CD14-positive monocyte (primary cell): ENCODE results near the gene HSPA1B. TPM values are rescaled to one million over a fixed set of nuclear protein-coding genes. Genes with fewer than 3 reads are reported as not detected.
"Not testable (repeated sequence)": the region's sequence is repeated elsewhere in the genome, so short reads cannot be mapped to it uniquely, and the experiment has no call there.

Experiments used
- DNase-seq, 3 donors: peaks; one replicate each; pipeline ENCODE4 v3.0.0-alpha.2; 2011 to 2022
- H2AFZ ChIP-seq: 2 replicates; pipeline ENCODE4 v1.6.0; 2012; ENCODE audit warnings: mild to moderate bottlenecking, low read depth, low read length, inconsistent platforms; ENCODE audit not compliant: insufficient read depth, poor library complexity, severe bottlenecking
- H3K27ac ChIP-seq, 2 donors: 1 replicate in 1 of 2; 2 replicates in 1 of 2; pipeline ENCODE4 v1.5.1; 2012 to 2013; ENCODE audit warnings: low read length in 2 of 2, control low read depth in 1 of 2, inconsistent platforms in 1 of 2, low read depth in 1 of 2, mild to moderate bottlenecking in 1 of 2
- H3K27me3 ChIP-seq, 2 donors: one replicate each; pipeline versions ENCODE4 v1.6.0 to v1.6.1; 2011 to 2013; ENCODE audit warnings: low read length in 2 of 2; ENCODE audit not compliant: control insufficient read depth in 2 of 2, insufficient read depth in 2 of 2
- H3K36me3 ChIP-seq, 2 donors: replicated peaks in 1 of 2; 1 replicate in 1 of 2; 2 replicates in 1 of 2; pipeline versions ENCODE4 v1.5.1 to v1.6.1; 2012 to 2013; ENCODE audit warnings: low read length in 2 of 2, control low read depth in 1 of 2, inconsistent platforms in 1 of 2, mild to moderate bottlenecking in 1 of 2; ENCODE audit not compliant: insufficient read depth in 2 of 2, control insufficient read depth in 1 of 2
- H3K4me1 ChIP-seq, 2 donors: 1 replicate in 1 of 2; 2 replicates in 1 of 2; pipeline versions ENCODE4 v1.5.1 to v1.6.1; 2012 to 2013; ENCODE audit warnings: low read length in 2 of 2, control low read depth in 1 of 2, inconsistent platforms in 1 of 2, mild to moderate bottlenecking in 1 of 2, moderate library complexity in 1 of 2; ENCODE audit not compliant: insufficient read depth in 2 of 2, control insufficient read depth in 1 of 2
- H3K4me2 ChIP-seq: replicated peaks from 2 replicates; pipeline ENCODE3; 2012; ENCODE audit warnings: low read length, moderate library complexity, mild to moderate bottlenecking; ENCODE audit not compliant: poor library complexity, severe bottlenecking; ENCODE audit errors: extremely low read depth
- H3K4me3 ChIP-seq, 3 experiments: fragments of 200-600 bp in 1 of 3; sonication (generic) in 1 of 3; replicated peaks in 1 of 3; 1 replicate in 2 of 3; 2 replicates in 1 of 3; pipeline ENCODE4 v1.5.1; 2011 to 2013; ENCODE audit warnings: low read length in 3 of 3, mild to moderate bottlenecking in 3 of 3, control low read depth in 2 of 3, low read depth in 2 of 3, inconsistent platforms in 1 of 3, moderate library complexity in 1 of 3
- H3K79me2 ChIP-seq: 2 replicates; pipeline ENCODE4 v1.6.0; 2012; ENCODE audit warnings: mild to moderate bottlenecking, control low read depth, inconsistent platforms, low read length, moderate library complexity; ENCODE audit not compliant: insufficient read depth
- H3K9ac ChIP-seq: 2 replicates; pipeline ENCODE4 v1.6.0; 2017; ENCODE audit warnings: low read length, mild to moderate bottlenecking; ENCODE audit not compliant: insufficient read depth, poor library complexity, severe bottlenecking
- H3K9me3 ChIP-seq, 2 donors: replicated peaks in 1 of 2; 1 replicate in 1 of 2; 2 replicates in 1 of 2; pipeline versions ENCODE4 v1.5.1 to v1.6.1; 2012 to 2013; ENCODE audit warnings: low read length in 2 of 2, control low read depth in 1 of 2; ENCODE audit not compliant: control insufficient read depth in 1 of 2, insufficient read depth in 1 of 2
- H4K20me1 ChIP-seq: 2 replicates; pipeline ENCODE4 v1.6.0; 2012; ENCODE audit warnings: mild to moderate bottlenecking, low read length, control low read depth, moderate library complexity; ENCODE audit not compliant: insufficient read depth
- H3K27ac Mint-ChIP-seq, 7 donors: one replicate each; pipeline ENCODE4 v1.8.0; 2020; ENCODE audit warnings: mild to moderate bottlenecking in 7 of 7, mixed read lengths in 7 of 7, moderate library complexity in 6 of 7, inconsistent platforms in 2 of 7
- H3K27me3 Mint-ChIP-seq, 3 donors: one replicate each; pipeline ENCODE4 v1.8.0; 2021 to 2022; ENCODE audit warnings: low read depth in 3 of 3, mild to moderate bottlenecking in 3 of 3, mixed read lengths in 3 of 3, moderate library complexity in 3 of 3, inconsistent platforms in 1 of 3
- H3K36me3 Mint-ChIP-seq, 2 donors: one replicate each; pipeline ENCODE4 v1.8.0; 2020; ENCODE audit warnings: mixed read lengths in 2 of 2, inconsistent platforms in 1 of 2, mild to moderate bottlenecking in 1 of 2
- H3K4me1 Mint-ChIP-seq: one replicate; pipeline ENCODE4 v1.8.0; 2020; ENCODE audit warnings: mild to moderate bottlenecking, mixed read lengths
- H3K4me3 Mint-ChIP-seq, 2 donors: one replicate each; pipeline ENCODE4 v1.8.0; 2020; ENCODE audit warnings: mild to moderate bottlenecking in 2 of 2, mixed read lengths in 2 of 2, moderate library complexity in 1 of 2
- H3K9me3 Mint-ChIP-seq, 7 donors: one replicate each; pipeline ENCODE4 v1.8.0; 2020 to 2022; ENCODE audit warnings: mixed read lengths in 7 of 7, mild to moderate bottlenecking in 6 of 7, moderate library complexity in 6 of 7, inconsistent platforms in 2 of 7
- WGBS: methylation state at CpG from one replicate; pipeline ENCODE4 v1.1.5; 2013; ENCODE audit warnings: missing lambda C conversion rate; ENCODE audit not compliant: insufficient coverage; 5-methylcytosine and 5-hydroxymethylcytosine counted together
- intact Hi-C, 2 donors: fragments of 100-400 bp; cut with micrococcal nuclease; formaldehyde crosslinking; loops; one replicate each; pipeline versions ENCODE4 v1.15.0 to v1.15.1; 2023
- polyA plus RNA-seq, 3 donors: library from polyadenylated mRNA; depleted of rRNA in 1 of 3; unstranded in 2 of 3; stranded (reverse) in 1 of 3; fragments of 300-500 nt in 2 of 3; fragments of >200 nt in 1 of 3; fragmentation: Illumina TruSeq in 2 of 3; gene quantifications; 1 replicate in 2 of 3; 2 replicates in 1 of 3; pipeline ENCODE4 v1.2.3, GENCODE V29; 2012 to 2021
- TF ChIP-seq, protein P1 (sequence below): fragments of 200-600 bp; IDR thresholded peaks from one replicate; pipeline ENCODE4 v1.8.0; 2022; ENCODE audit warnings: antibody characterized with exemption, mild to moderate bottlenecking

The HSPA1B gene
- polyA plus RNA-seq, 3 donors = 3.4 to 81.4 (median 4.8) TPM

GRCh38 chr6:31797588-31797987 is 29.9 kb upstream of the HSPA1B start:
- intact Hi-C loops = loop anchor here in 1 of 2 donors (10.0 kb wide), 1 partner anchor 63 kb away; the partner anchor contains the start of gene CLIC1
- Histone ChIP-seq H3K4me1 (peaks cover 19 to 27% of the 10 kb centered on the region in 2 donors), H3K9ac (no peak overlapping the region), H3K27ac (peak overlapping the region in 1 of 2 donors; percentile 31), H3K9me3 (no peaks in the 10 kb centered on the region), H3K27me3 (no peaks in the 10 kb centered on the region), H3K4me2 (no peak overlapping the region), H3K4me3 (no peak overlapping the region), H2AFZ (no peak overlapping the region), H4K20me1 (no peaks in the 10 kb centered on the region), H3K79me2 (peaks cover 31% of the 10 kb centered on the region), H3K36me3 (peaks cover 0 to 16% of the 10 kb centered on the region in 2 donors)
- Mint-ChIP-seq H3K36me3 (peaks cover 9 to 24% of the 10 kb centered on the region in 2 donors), H3K9me3 (no peaks in the 10 kb centered on the region), H3K27ac (peak overlapping the region in 5 of 7 donors; percentile 47 to 67 (median 65)), H3K4me1 (peaks cover 21% of the 10 kb centered on the region), H3K4me3 (no peak overlapping the region), H3K27me3 (peaks cover 0 to 2% (median 0%) of the 10 kb centered on the region in 3 donors)
- TF ChIP-seq, protein P1, sequence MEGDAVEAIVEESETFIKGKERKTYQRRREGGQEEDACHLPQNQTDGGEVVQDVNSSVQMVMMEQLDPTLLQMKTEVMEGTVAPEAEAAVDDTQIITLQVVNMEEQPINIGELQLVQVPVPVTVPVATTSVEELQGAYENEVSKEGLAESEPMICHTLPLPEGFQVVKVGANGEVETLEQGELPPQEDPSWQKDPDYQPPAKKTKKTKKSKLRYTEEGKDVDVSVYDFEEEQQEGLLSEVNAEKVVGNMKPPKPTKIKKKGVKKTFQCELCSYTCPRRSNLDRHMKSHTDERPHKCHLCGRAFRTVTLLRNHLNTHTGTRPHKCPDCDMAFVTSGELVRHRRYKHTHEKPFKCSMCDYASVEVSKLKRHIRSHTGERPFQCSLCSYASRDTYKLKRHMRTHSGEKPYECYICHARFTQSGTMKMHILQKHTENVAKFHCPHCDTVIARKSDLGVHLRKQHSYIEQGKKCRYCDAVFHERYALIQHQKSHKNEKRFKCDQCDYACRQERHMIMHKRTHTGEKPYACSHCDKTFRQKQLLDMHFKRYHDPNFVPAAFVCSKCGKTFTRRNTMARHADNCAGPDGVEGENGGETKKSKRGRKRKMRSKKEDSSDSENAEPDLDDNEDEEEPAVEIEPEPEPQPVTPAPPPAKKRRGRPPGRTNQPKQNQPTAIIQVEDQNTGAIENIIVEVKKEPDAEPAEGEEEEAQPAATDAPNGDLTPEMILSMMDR = no peak
- 7% methylated on average over 5 of the region's 5 CpGs for WGBS
- DNase-seq = no peak

- 93% methylated on average over 3 of the region's 12 CpGs for WGBS
- Histone ChIP-seq H3K36me3 (peaks cover 0 to 13% of the 10 kb centered on the region in 2 donors), H3K79me2 (peaks cover 21% of the 10 kb centered on the region), H2AFZ (no peak overlapping the region), H3K4me1 (peaks cover 9 to 12% of the 10 kb centered on the region in 2 donors), H3K9ac (no peak overlapping the region), H3K27me3 (no peaks in the 10 kb centered on the region), H4K20me1 (no peaks in the 10 kb centered on the region), H3K4me3 (no peak overlapping the region), H3K4me2 (no peak overlapping the region), H3K27ac (no peak overlapping the region), H3K9me3 (no peaks in the 10 kb centered on the region)
- no peak for DNase-seq
- no peak overlapping the region for H3K4me3 Mint-ChIP-seq
- TF ChIP-seq, protein P1 = no peak
- intact Hi-C loops = loop anchor here in 1 of 2 donors (10.0 kb wide), 1 partner anchor 65 kb away; the partner anchor contains the start of gene CLIC1
- H3K9me3 Mint-ChIP-seq = no peaks in the 10 kb centered on the region
- H3K36me3 Mint-ChIP-seq = peaks cover 10 to 28% of the 10 kb centered on the region in 2 donors
- H3K27ac Mint-ChIP-seq = no peak overlapping the region
- H3K27me3 Mint-ChIP-seq = peaks cover 0 to 4% (median 0%) of the 10 kb centered on the region in 3 donors
- peaks cover 8% of the 10 kb centered on the region for H3K4me1 Mint-ChIP-seq
Observed at GRCh38 chr6:31799781-31800180, 27.8 kb upstream of the HSPA1B start.

DNA sequence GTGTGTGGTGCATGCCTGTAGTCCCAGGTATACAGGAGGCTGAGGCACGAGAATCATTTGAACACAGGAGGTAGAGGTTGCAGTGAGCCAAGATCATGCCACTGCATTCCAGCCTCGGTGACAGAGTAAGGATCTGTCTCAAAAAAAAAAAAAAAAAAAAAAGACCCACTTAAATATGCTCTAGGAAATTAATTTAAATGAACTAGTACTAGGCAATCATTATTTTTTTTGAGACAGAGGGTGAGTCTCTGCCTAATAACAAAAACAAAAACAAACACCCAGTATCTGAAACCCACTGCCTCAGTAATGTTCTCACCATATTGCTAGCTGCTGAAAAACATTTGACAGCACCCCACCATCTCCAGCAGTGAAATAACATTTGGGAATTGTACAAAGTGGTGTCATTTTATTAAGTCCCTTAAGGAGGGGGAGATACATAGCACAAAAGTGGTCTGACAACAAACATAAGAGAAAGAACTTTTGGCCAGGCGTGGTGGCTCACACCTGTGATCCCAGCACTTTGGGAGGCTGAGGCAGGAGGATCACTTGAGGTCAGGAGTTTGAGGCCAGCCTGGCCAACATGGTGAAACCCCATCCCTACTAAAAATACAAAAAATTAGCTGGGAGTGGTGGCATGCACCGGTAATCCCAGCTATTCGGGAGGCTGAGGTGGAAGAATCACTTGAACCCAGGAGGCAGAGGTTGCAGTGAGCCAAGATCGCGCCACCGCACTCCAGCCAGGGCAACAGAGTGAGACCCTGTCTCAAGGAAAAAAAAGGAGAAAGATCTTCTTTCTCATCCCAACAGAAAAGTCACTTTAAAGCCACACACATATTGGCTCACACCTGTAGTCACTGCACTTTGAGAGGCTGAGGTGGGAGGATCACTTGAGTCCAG is 26.3 kb upstream of the HSPA1B start:
- intact Hi-C loops, H3K4me3 ChIP-seq, H3K9me3 ChIP-seq, H4K20me1 ChIP-seq, H3K4me1 Mint-ChIP-seq, H3K9ac ChIP-seq, H3K4me2 ChIP-seq, H3K9me3 Mint-ChIP-seq, H3K4me3 Mint-ChIP-seq, H3K27me3 Mint-ChIP-seq, H2AFZ ChIP-seq, H3K27me3 ChIP-seq, DNase-seq, H3K27ac ChIP-seq: not testable (repeated sequence)
- 100% methylated on average over 1 of the region's 8 CpGs for WGBS
- H3K27ac Mint-ChIP-seq = peak overlapping the region in 2 of 7 donors; percentile 15 to 43
- H3K36me3 ChIP-seq = peaks cover 0 to 13% of the 10 kb centered on the region in 2 donors
- H3K79me2 ChIP-seq = peaks cover 28% of the 10 kb centered on the region
- H3K36me3 Mint-ChIP-seq = peaks cover 10 to 28% of the 10 kb centered on the region in 2 donors
- H3K4me1 ChIP-seq = peaks cover 9 to 13% of the 10 kb centered on the region in 2 donors
